ENCODE data around the gene PIK3CB.

- TF ChIP-seq POLR2AphosphoS5 (IDR thresholded peaks at IDR 0.05) (no peak), CTCF (IDR thresholded peaks at IDR 0.05) (no peak), POLR2A (IDR thresholded peaks at IDR 0.05) (no peak)
Measured at GRCh38 chr3:138732456-138732855, 102.3 kb downstream of the PIK3CB start.

Data from prostate gland (tissue), 2 donors.